ENCODE data around the gene CCDC150. TPM values are rescaled to one million over a fixed set of nuclear protein-coding genes. Genes with fewer than 3 reads are reported as not detected.

CCDC150 gene
- polyA plus RNA-seq, 2 donors: 1.5 to 2.6 TPM

DNA sequence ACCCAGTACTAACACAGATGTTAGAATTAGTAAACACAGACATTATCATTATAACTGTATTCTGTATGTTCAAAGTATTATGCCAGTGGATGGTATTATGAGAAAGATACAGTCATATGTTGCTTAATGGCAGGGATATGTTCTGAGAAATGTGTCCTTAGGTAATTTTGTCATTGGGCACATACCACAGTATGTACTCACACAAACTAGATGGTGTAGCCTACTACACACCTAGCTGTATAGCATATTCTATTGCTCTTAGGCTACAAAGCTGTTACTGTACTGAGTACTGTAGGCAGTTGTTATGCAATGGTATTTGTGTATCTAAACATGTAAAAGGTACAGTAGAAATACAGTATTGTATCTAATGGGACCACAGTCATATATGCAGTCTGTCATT lies 106.2 kb downstream of the CCDC150 start:
- no peaks in the 10 kb centered on the region for H3K4me1 ChIP-seq (ENCODE audit: control insufficient read depth in 2 of 2, insufficient read depth in 2 of 2, low read length in 1 of 2)
- H3K27ac ChIP-seq (ENCODE audit: low read depth in 2 of 2, low read length in 1 of 2): no peak overlapping the region
- H3K4me3 ChIP-seq (ENCODE audit: low read depth in 1 of 2, low read length in 2 of 2): no peak overlapping the region
- H3K9me3 ChIP-seq (ENCODE audit: control insufficient read depth in 2 of 2, insufficient read depth in 1 of 2, low read depth in 1 of 2, low read length in 1 of 2): no peaks in the 10 kb centered on the region
- H3K27me3 ChIP-seq (ENCODE audit: control insufficient read depth in 1 of 2, insufficient read depth in 2 of 2, low read length in 2 of 2): no peaks in the 10 kb centered on the region
- no peaks in the 10 kb centered on the region for H3K36me3 ChIP-seq (ENCODE audit: control insufficient read depth in 2 of 2, insufficient read depth in 2 of 2, low read length in 1 of 2)

GRCh38 chr2:196747400-196747799 lies 107.9 kb downstream of the CCDC150 start:
- Histone ChIP-seq H3K9me3 (ENCODE audit: control insufficient read depth in 2 of 2, insufficient read depth in 1 of 2, low read depth in 1 of 2, low read length in 1 of 2) (no peaks in the 10 kb centered on the region), H3K27me3 (ENCODE audit: control insufficient read depth in 1 of 2, insufficient read depth in 2 of 2, low read length in 2 of 2) (no peaks in the 10 kb centered on the region), H3K4me1 (ENCODE audit: control insufficient read depth in 2 of 2, insufficient read depth in 2 of 2, low read length in 1 of 2) (no peaks in the 10 kb centered on the region), H3K4me3 (ENCODE audit: low read depth in 1 of 2, low read length in 2 of 2) (no peak overlapping the region), H3K36me3 (ENCODE audit: control insufficient read depth in 2 of 2, insufficient read depth in 2 of 2, low read length in 1 of 2) (no peaks in the 10 kb centered on the region), H3K27ac (ENCODE audit: low read depth in 2 of 2, low read length in 1 of 2) (no peak overlapping the region)
- 81 to 84% methylated on average over 1 of the region's 1 CpG for WGBS, 2 donors

- H3K4me3 ChIP-seq (ENCODE audit: low read depth in 1 of 2, low read length in 2 of 2): no peak overlapping the region
- no peaks in the 10 kb centered on the region for H3K27me3 ChIP-seq (ENCODE audit: control insufficient read depth in 1 of 2, insufficient read depth in 2 of 2, low read length in 2 of 2)
- no peaks in the 10 kb centered on the region for H3K4me1 ChIP-seq (ENCODE audit: control insufficient read depth in 2 of 2, insufficient read depth in 2 of 2, low read length in 1 of 2)
- H3K27ac ChIP-seq (ENCODE audit: low read depth in 2 of 2, low read length in 1 of 2): no peak overlapping the region
- H3K36me3 ChIP-seq (ENCODE audit: control insufficient read depth in 2 of 2, insufficient read depth in 2 of 2, low read length in 1 of 2): no peaks in the 10 kb centered on the region
- WGBS, 2 donors: 95% methylated on average over 2 of the region's 2 CpGs
- no peaks in the 10 kb centered on the region for H3K9me3 ChIP-seq (ENCODE audit: control insufficient read depth in 2 of 2, insufficient read depth in 1 of 2, low read depth in 1 of 2, low read length in 1 of 2)
Measured at GRCh38 chr2:196748123-196748522, 108.6 kb downstream of the CCDC150 start.

- 53 to 68% methylated on average over 4 of the region's 4 CpGs for WGBS, 2 donors
- Histone ChIP-seq H3K9me3 (ENCODE audit: control insufficient read depth in 2 of 2, insufficient read depth in 1 of 2, low read depth in 1 of 2, low read length in 1 of 2) (no peaks in the 10 kb centered on the region), H3K4me3 (ENCODE audit: low read depth in 1 of 2, low read length in 2 of 2) (no peak overlapping the region), H3K36me3 (ENCODE audit: control insufficient read depth in 2 of 2, insufficient read depth in 2 of 2, low read length in 1 of 2) (no peaks in the 10 kb centered on the region), H3K27ac (ENCODE audit: low read depth in 2 of 2, low read length in 1 of 2) (no peak overlapping the region), H3K4me1 (ENCODE audit: control insufficient read depth in 2 of 2, insufficient read depth in 2 of 2, low read length in 1 of 2) (no peaks in the 10 kb centered on the region), H3K27me3 (ENCODE audit: control insufficient read depth in 1 of 2, insufficient read depth in 2 of 2, low read length in 2 of 2) (no peaks in the 10 kb centered on the region)
Measured at GRCh38 chr2:196750291-196750923, 110.9 kb downstream of the CCDC150 start.

DNA sequence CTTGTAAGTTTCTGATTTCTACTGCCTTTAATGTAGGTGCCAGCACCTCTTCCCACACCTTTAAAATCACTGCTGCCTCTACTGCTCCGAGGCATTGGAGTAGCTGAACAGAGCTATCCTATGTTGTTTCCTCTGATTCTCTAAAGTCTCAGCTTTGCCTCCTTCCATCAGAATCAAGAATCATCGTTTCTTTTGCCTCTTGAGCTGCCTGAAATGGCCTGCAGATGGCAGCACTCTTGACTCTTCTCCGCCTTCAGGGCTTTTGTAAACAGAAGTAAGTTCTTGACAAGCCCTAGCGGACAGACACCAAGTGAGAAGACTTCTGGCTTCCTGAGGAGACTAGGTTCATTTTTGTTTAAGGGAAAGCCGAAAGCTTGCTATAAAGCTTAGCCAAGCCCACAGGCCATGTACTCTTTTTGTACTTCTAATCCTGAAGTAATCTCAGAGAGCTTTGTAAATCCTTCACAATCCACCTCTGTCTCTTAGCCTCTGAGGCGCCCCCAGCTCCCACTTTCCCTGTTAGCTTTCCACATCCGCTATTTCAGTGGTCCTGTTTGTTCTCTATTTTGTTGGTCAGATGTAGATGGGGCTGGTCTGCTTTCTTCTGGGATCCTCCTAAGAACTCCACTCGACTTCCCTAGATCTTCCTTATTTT lies 111.6 kb downstream of the CCDC150 start:
- H3K27ac ChIP-seq (ENCODE audit: low read depth in 2 of 2, low read length in 1 of 2): no peak overlapping the region
- no peak overlapping the region for H3K4me3 ChIP-seq (ENCODE audit: low read depth in 1 of 2, low read length in 2 of 2)
- no peaks in the 10 kb centered on the region for H3K27me3 ChIP-seq (ENCODE audit: control insufficient read depth in 1 of 2, insufficient read depth in 2 of 2, low read length in 2 of 2)
- no peaks in the 10 kb centered on the region for H3K9me3 ChIP-seq (ENCODE audit: control insufficient read depth in 2 of 2, insufficient read depth in 1 of 2, low read depth in 1 of 2, low read length in 1 of 2)
- no peaks in the 10 kb centered on the region for H3K4me1 ChIP-seq (ENCODE audit: control insufficient read depth in 2 of 2, insufficient read depth in 2 of 2, low read length in 1 of 2)
- WGBS, 2 donors: 29 to 36% methylated on average over 8 of the region's 8 CpGs
- no peaks in the 10 kb centered on the region for H3K36me3 ChIP-seq (ENCODE audit: control insufficient read depth in 2 of 2, insufficient read depth in 2 of 2, low read length in 1 of 2)

- H3K27ac ChIP-seq (ENCODE audit: low read depth in 2 of 2, low read length in 1 of 2): no peak overlapping the region
- no peaks in the 10 kb centered on the region for H3K27me3 ChIP-seq (ENCODE audit: control insufficient read depth in 1 of 2, insufficient read depth in 2 of 2, low read length in 2 of 2)
- no peak overlapping the region for H3K4me3 ChIP-seq (ENCODE audit: low read depth in 1 of 2, low read length in 2 of 2)
- H3K36me3 ChIP-seq (ENCODE audit: control insufficient read depth in 2 of 2, insufficient read depth in 2 of 2, low read length in 1 of 2): peaks cover 0 to 2% of the 10 kb centered on the region in 2 donors
- WGBS, 2 donors: 71 to 75% methylated on average over 3 of the region's 3 CpGs
- no peaks in the 10 kb centered on the region for H3K9me3 ChIP-seq (ENCODE audit: control insufficient read depth in 2 of 2, insufficient read depth in 1 of 2, low read depth in 1 of 2, low read length in 1 of 2)
- no peaks in the 10 kb centered on the region for H3K4me1 ChIP-seq (ENCODE audit: control insufficient read depth in 2 of 2, insufficient read depth in 2 of 2, low read length in 1 of 2)
Measured at GRCh38 chr2:196758474-196759377, 119.2 kb downstream of the CCDC150 start.

GRCh38 chr2:196759378-196759706 lies 119.8 kb downstream of the CCDC150 start:
- H3K9me3 ChIP-seq (ENCODE audit: control insufficient read depth in 2 of 2, insufficient read depth in 1 of 2, low read depth in 1 of 2, low read length in 1 of 2): no peaks in the 10 kb centered on the region
- H3K27me3 ChIP-seq (ENCODE audit: control insufficient read depth in 1 of 2, insufficient read depth in 2 of 2, low read length in 2 of 2): no peaks in the 10 kb centered on the region
- WGBS, 2 donors: 74 to 75% methylated on average over 5 of the region's 5 CpGs
- peaks cover 0 to 3% of the 10 kb centered on the region in 2 donors for H3K36me3 ChIP-seq (ENCODE audit: control insufficient read depth in 2 of 2, insufficient read depth in 2 of 2, low read length in 1 of 2)
- no peak overlapping the region for H3K27ac ChIP-seq (ENCODE audit: low read depth in 2 of 2, low read length in 1 of 2)
- H3K4me3 ChIP-seq (ENCODE audit: low read depth in 1 of 2, low read length in 2 of 2): no peak overlapping the region
- H3K4me1 ChIP-seq (ENCODE audit: control insufficient read depth in 2 of 2, insufficient read depth in 2 of 2, low read length in 1 of 2): no peaks in the 10 kb centered on the region

GRCh38 chr2:196767101-196767500 lies 127.6 kb downstream of the CCDC150 start:
- 79 to 83% methylated on average over 1 of the region's 1 CpG for WGBS, 2 donors
- H3K27me3 ChIP-seq (ENCODE audit: control insufficient read depth in 1 of 2, insufficient read depth in 2 of 2, low read length in 2 of 2): no peaks in the 10 kb centered on the region
- no peak overlapping the region for H3K27ac ChIP-seq (ENCODE audit: low read depth in 2 of 2, low read length in 1 of 2)
- peaks cover 0 to 2% of the 10 kb centered on the region in 2 donors for H3K36me3 ChIP-seq (ENCODE audit: control insufficient read depth in 2 of 2, insufficient read depth in 2 of 2, low read length in 1 of 2)
- no peaks in the 10 kb centered on the region for H3K9me3 ChIP-seq (ENCODE audit: control insufficient read depth in 2 of 2, insufficient read depth in 1 of 2, low read depth in 1 of 2, low read length in 1 of 2)
- no peaks in the 10 kb centered on the region for H3K4me1 ChIP-seq (ENCODE audit: control insufficient read depth in 2 of 2, insufficient read depth in 2 of 2, low read length in 1 of 2)
- H3K4me3 ChIP-seq (ENCODE audit: low read depth in 1 of 2, low read length in 2 of 2): no peak overlapping the region
